ENCODE results near the gene TSPAN15. TPM values are rescaled to one million over a fixed set of nuclear protein-coding genes. Genes with fewer than 3 reads are reported as not detected.

Gene TSPAN15
- total RNA-seq, 2 donors from 2014 or later, result 4.7 to 9.9 TPM

DNA sequence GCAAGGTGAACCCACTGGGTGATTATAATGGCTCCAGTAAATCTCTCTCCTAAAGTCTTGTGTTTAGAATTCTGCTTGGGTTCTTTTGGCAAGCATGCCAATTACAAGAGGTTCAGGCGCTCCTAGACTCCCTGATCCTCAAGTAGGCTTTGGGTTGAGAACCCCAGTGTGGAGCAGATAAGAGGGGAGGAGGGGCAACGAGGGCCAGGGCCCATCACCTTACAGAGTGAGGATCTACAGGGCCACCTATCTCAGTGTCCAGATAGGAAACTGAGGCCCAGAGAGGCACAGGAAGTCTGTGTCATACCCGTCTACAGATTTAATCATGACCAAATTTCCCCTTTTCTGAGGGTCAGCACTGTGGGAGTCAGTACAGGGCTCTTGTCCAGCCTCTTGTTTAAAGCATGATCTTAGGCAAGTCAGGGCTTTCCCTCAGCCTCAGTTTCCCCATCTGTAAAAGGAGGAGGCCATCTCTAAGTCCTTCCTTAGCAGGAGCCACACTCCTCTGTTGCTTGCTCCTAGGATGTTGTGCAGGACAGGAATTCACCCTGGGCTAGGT is 39.0 kb upstream of the TSPAN15 start:
- DNase-seq (ENCODE audit: low spot score) (no peak), ATAC-seq (ENCODE audit: insufficient number of reproducible peaks, low FRiP score, low read depth) (no peak)
- TF ChIP-seq, protein P1, sequence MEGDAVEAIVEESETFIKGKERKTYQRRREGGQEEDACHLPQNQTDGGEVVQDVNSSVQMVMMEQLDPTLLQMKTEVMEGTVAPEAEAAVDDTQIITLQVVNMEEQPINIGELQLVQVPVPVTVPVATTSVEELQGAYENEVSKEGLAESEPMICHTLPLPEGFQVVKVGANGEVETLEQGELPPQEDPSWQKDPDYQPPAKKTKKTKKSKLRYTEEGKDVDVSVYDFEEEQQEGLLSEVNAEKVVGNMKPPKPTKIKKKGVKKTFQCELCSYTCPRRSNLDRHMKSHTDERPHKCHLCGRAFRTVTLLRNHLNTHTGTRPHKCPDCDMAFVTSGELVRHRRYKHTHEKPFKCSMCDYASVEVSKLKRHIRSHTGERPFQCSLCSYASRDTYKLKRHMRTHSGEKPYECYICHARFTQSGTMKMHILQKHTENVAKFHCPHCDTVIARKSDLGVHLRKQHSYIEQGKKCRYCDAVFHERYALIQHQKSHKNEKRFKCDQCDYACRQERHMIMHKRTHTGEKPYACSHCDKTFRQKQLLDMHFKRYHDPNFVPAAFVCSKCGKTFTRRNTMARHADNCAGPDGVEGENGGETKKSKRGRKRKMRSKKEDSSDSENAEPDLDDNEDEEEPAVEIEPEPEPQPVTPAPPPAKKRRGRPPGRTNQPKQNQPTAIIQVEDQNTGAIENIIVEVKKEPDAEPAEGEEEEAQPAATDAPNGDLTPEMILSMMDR (IDR thresholded peaks at IDR 0.05), result no peak
- H3K27ac ChIP-seq, result peak overlapping the region in 1 of 2 donors; percentile 10
- H3K4me3 ChIP-seq, result no peak overlapping the region
- H3K9me3 ChIP-seq, result no peaks in the 10 kb centered on the region
- H3K27me3 ChIP-seq (replicated peaks; ENCODE audit: insufficient read depth), result no peaks in the 10 kb centered on the region
- no peaks in the 10 kb centered on the region for H3K36me3 ChIP-seq
- H3K4me1 ChIP-seq (ENCODE audit: control insufficient read depth in 1 of 2, low read depth in 2 of 2), result peaks cover 9 to 34% of the 10 kb centered on the region in 2 donors

DNA sequence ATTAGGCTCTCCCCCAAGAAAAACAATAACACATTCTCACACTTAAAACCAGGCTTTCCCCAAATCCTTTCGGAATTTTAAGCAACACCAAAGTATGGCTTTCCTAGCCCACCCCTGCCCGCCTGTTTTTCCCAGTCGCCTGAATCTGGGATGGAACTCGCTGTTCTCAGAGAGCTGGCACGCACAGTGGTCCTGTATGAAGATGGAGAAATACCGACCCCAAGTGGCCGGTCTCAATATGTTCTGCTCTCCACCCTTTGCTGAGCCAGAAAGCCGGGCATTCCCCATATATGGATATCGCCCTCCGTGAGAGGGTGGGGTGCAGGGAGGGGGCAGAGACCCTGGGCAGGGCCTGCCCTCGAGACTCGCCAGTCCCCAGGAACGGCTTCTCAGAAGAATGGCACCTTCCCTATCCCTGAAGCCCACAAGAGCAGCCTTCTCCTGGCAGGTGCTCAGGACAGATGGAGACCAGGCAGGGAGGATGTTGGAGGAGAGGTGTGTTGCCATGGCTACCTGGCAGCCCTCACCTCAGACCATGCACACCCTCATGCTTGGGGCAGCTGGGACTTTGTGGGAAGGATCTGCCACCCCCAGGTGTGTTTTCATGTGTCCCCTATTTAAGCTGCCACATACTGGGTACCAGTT is 37.9 kb upstream of the TSPAN15 start:
- H3K4me1 ChIP-seq (ENCODE audit: control insufficient read depth in 1 of 2, low read depth in 2 of 2), result peaks cover 0 to 24% of the 10 kb centered on the region in 2 donors
- H3K4me3 ChIP-seq, result no peak overlapping the region
- TF ChIP-seq, protein P1 (IDR thresholded peaks at IDR 0.05), result peak; percentile 75
- no peaks in the 10 kb centered on the region for H3K36me3 ChIP-seq
- DNase-seq (ENCODE audit: low spot score) (no peak), ATAC-seq (ENCODE audit: insufficient number of reproducible peaks, low FRiP score, low read depth) (no peak)
- H3K27me3 ChIP-seq (replicated peaks; ENCODE audit: insufficient read depth), result no peaks in the 10 kb centered on the region
- H3K9me3 ChIP-seq, result no peaks in the 10 kb centered on the region
- H3K27ac ChIP-seq, result peak overlapping the region; percentile 10 to 15

DNA sequence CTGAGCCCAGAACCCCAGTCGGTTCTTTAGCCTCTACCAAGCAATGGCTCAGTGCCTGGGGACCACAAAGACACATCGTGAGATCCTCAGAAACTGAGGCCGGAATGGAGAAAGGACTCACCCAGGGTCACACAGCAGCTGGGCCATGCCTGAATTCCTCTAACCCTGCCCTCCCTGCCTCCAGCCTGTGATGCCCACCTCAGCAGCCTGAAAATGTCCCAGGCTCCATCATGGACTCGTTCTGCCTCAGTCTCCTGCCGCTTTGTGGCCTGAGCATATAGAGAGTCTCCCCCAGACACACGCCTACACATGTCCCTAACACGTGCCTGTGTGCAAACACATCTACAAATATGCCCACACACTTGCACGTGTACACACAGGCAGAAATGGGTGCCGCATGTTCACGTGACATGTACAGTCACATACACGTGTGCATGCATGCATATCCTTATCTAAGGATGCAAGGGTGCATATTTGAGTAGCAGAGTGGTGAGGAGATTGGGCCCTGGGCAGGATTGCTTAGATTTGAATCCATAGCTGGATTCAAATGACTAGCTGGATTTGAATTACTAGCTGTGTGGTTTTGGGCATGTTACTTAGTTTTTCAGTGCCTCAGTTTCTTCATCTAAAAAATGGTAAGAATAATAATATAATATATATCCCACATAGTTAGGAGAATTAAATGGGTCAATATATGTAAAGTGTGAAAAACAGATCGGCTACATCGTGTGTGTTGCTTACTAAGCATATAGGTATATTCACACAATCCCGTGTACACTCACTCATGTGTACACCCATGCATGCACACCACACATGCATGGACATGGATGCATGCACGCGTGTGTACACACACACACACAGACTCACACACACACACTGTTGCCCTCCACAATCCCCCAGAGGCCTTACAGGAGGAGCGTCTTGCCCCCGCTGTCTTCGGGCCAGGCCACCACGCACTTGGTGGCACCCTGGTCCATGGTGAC is 36.9 kb upstream of the TSPAN15 start:
- ATAC-seq (ENCODE audit: insufficient number of reproducible peaks, low FRiP score, low read depth), result no peak
- H3K27ac ChIP-seq, result no peak overlapping the region
- TF ChIP-seq, protein P1 (IDR thresholded peaks at IDR 0.05), result no peak
- H3K9me3 ChIP-seq, result no peaks in the 10 kb centered on the region
- DNase-seq (ENCODE audit: low spot score), result no peak
- peaks cover 0 to 20% of the 10 kb centered on the region in 2 donors for H3K4me1 ChIP-seq (ENCODE audit: control insufficient read depth in 1 of 2, low read depth in 2 of 2)
- H3K27me3 ChIP-seq (replicated peaks; ENCODE audit: insufficient read depth), result no peaks in the 10 kb centered on the region
- no peaks in the 10 kb centered on the region for H3K36me3 ChIP-seq
- no peak overlapping the region for H3K4me3 ChIP-seq

DNA sequence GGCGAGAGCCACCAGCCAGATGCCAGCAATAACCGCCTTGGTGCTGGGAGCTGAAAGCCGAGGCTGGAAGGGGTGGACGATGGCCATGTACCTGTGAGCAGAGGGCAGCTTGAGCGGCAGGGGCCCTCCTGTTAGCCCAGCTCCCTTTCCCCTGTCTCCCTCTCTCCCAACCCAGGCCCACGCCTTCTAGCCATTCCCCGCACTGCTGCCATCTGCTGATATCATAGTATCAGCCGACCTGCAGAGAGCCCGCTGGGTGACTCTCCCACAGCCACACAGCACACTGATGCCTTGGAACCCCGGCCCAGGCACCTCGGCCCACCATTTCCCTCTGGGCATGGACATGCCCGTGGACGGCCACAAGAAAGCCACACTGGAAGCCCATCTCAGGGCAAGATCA is 36.2 kb upstream of the TSPAN15 start:
- ATAC-seq (ENCODE audit: insufficient number of reproducible peaks, low FRiP score, low read depth) (no peak), DNase-seq (ENCODE audit: low spot score) (no peak)
- Histone ChIP-seq H3K4me3 (no peak overlapping the region), H3K4me1 (ENCODE audit: control insufficient read depth in 1 of 2, low read depth in 2 of 2) (peaks cover 0 to 20% of the 10 kb centered on the region in 2 donors), H3K27me3 (replicated peaks; ENCODE audit: insufficient read depth) (no peaks in the 10 kb centered on the region), H3K9me3 (no peaks in the 10 kb centered on the region), H3K27ac (no peak overlapping the region), H3K36me3 (no peaks in the 10 kb centered on the region)
- TF ChIP-seq, protein P1 (IDR thresholded peaks at IDR 0.05), result no peak

DNA sequence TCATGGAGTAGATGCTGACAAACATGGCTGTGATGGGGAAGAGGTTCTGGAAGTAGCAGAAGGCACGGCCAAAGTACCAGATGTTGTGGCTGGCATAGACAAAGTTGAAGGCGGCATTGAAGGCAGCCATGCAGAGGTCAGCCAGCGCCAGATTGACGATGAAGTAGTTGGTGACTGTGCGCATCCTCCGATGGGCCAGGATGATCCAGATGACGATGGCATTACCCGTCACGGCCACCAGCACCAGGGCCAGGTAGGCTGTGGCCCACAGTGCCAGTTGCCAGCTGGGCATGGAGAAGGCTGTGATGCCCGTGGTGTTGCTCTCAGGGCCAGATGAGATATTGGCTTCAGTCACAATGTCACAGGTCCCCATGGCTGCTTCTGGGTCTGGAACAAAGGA is 35.3 kb upstream of the TSPAN15 start:
- ATAC-seq (ENCODE audit: insufficient number of reproducible peaks, low FRiP score, low read depth), result no peak
- no peak for DNase-seq (ENCODE audit: low spot score)
- Histone ChIP-seq H3K4me3 (no peak overlapping the region), H3K9me3 (no peaks in the 10 kb centered on the region), H3K27me3 (replicated peaks; ENCODE audit: insufficient read depth) (no peaks in the 10 kb centered on the region), H3K27ac (no peak overlapping the region), H3K36me3 (no peaks in the 10 kb centered on the region), H3K4me1 (ENCODE audit: control insufficient read depth in 1 of 2, low read depth in 2 of 2) (peaks cover 0 to 20% of the 10 kb centered on the region in 2 donors)
- TF ChIP-seq, protein P1 (IDR thresholded peaks at IDR 0.05), result no peak
